Muscle of leg (tissue), 11 donors: ENCODE measurements around the gene ARHGEF2. TPM values are rescaled to one million over a fixed set of nuclear protein-coding genes. Genes with fewer than 3 reads are reported as not detected.

ENCODE experiments used
- DNase-seq: peaks from one replicate; pipeline ENCODE4 v3.0.0; 2013
- H3K27ac ChIP-seq: one replicate; pipeline ENCODE4 v1.5.1; 2013; ENCODE audit warnings: mild to moderate bottlenecking, low read length, control low read depth
- H3K27me3 ChIP-seq: one replicate; pipeline ENCODE4 v1.6.1; 2013; ENCODE audit warnings: low read length; ENCODE audit not compliant: control insufficient read depth, insufficient read depth
- H3K36me3 ChIP-seq: one replicate; pipeline ENCODE4 v1.6.1; 2013; ENCODE audit warnings: low read length; ENCODE audit not compliant: control insufficient read depth, insufficient read depth
- H3K4me1 ChIP-seq: one replicate; pipeline ENCODE4 v1.6.1; 2013; ENCODE audit warnings: low read length; ENCODE audit not compliant: control insufficient read depth, insufficient read depth
- H3K4me3 ChIP-seq: one replicate; pipeline ENCODE4 v1.5.1; 2013; ENCODE audit warnings: low read length, control low read depth
- H3K9me3 ChIP-seq: replicated peaks from 2 replicates; pipeline ENCODE4 v1.6.1; 2013; ENCODE audit warnings: low read depth, low read length; ENCODE audit not compliant: control insufficient read depth
- WGBS: methylation state at CpG from one replicate; pipeline ENCODE4 v1.1.5; 2013; ENCODE audit warnings: missing lambda C conversion rate; ENCODE audit not compliant: insufficient coverage; 5-methylcytosine and 5-hydroxymethylcytosine counted together
- polyA plus RNA-seq, 8 donors: library from polyadenylated mRNA; unstranded; fragments of 120-200 nt; gene quantifications; one replicate each; pipeline versions ENCODE4 v1.2.1 to v1.2.3, GENCODE V29; 2013; ENCODE audit warnings: inconsistent platforms in 1 of 8, low replicate concordance in 1 of 8; ENCODE audit not compliant: insufficient read length in 8 of 8, insufficient read depth in 1 of 8
- total RNA-seq: library from RNA; stranded (reverse); fragments of 120-200 nt; gene quantifications from one replicate; pipeline ENCODE4 v1.2.4, GENCODE V29; 2013

ARHGEF2 gene
- total and polyA plus RNA-seq, 9 donors, result 100 to 153 (median 139) TPM

- WGBS, result no CpG with 5 or more reads among the region's 4 CpGs
- Histone ChIP-seq H3K9me3 (no peaks in the 10 kb centered on the region), H3K4me1 (no peaks in the 10 kb centered on the region), H3K36me3 (peaks cover 81% of the 10 kb centered on the region), H3K27me3 (no peaks in the 10 kb centered on the region), H3K27ac (no peak overlapping the region), H3K4me3 (no peak overlapping the region)
- DNase-seq, result no peak
Measured at GRCh38 chr1:156012051-156012817, 33.9 kb upstream of the ARHGEF2 start.

- Histone ChIP-seq H3K4me3 (no peak overlapping the region), H3K4me1 (peaks cover 5% of the 10 kb centered on the region), H3K27me3 (no peaks in the 10 kb centered on the region), H3K36me3 (peaks cover 63% of the 10 kb centered on the region), H3K9me3 (no peaks in the 10 kb centered on the region), H3K27ac (no peak overlapping the region)
- WGBS, result 69% methylated on average over 2 of the region's 3 CpGs
- no peak for DNase-seq
Measured at GRCh38 chr1:156009404-156009803, 31.1 kb upstream of the ARHGEF2 start.

- Histone ChIP-seq H3K36me3 (peaks cover 41% of the 10 kb centered on the region), H3K4me1 (peaks cover 10% of the 10 kb centered on the region), H3K27me3 (no peaks in the 10 kb centered on the region), H3K9me3 (no peaks in the 10 kb centered on the region), H3K4me3 (no peak overlapping the region), H3K27ac (no peak overlapping the region)
- 41% methylated on average over 4 of the region's 7 CpGs for WGBS
- no peak for DNase-seq
Measured at GRCh38 chr1:156006666-156007376, 28.5 kb upstream of the ARHGEF2 start.

GRCh38 chr1:156004843-156005584 lies 26.7 kb upstream of the ARHGEF2 start:
- WGBS, result no CpG with 5 or more reads among the region's 4 CpGs
- no peak overlapping the region for H3K4me3 ChIP-seq
- H3K27me3 ChIP-seq, result no peaks in the 10 kb centered on the region
- peak; percentile 35 for DNase-seq
- H3K4me1 ChIP-seq, result peaks cover 10% of the 10 kb centered on the region
- no peaks in the 10 kb centered on the region for H3K9me3 ChIP-seq
- peaks cover 24% of the 10 kb centered on the region for H3K36me3 ChIP-seq
- H3K27ac ChIP-seq, result no peak overlapping the region

GRCh38 chr1:156003923-156004188 lies 25.5 kb upstream of the ARHGEF2 start:
- DNase-seq, result no peak
- no peak overlapping the region for H3K4me3 ChIP-seq
- H3K27ac ChIP-seq, result no peak overlapping the region
- WGBS, result no CpG with 5 or more reads among the region's 2 CpGs
- peaks cover 14% of the 10 kb centered on the region for H3K36me3 ChIP-seq
- H3K27me3 ChIP-seq, result no peaks in the 10 kb centered on the region
- H3K4me1 ChIP-seq, result peaks cover 10% of the 10 kb centered on the region
- H3K9me3 ChIP-seq, result no peaks in the 10 kb centered on the region

- Histone ChIP-seq H3K27me3 (no peaks in the 10 kb centered on the region), H3K9me3 (no peaks in the 10 kb centered on the region), H3K36me3 (peaks cover 7% of the 10 kb centered on the region), H3K4me3 (no peak overlapping the region), H3K4me1 (peaks cover 10% of the 10 kb centered on the region), H3K27ac (no peak overlapping the region)
- no peak for DNase-seq
- 43% methylated on average over 1 of the region's 3 CpGs for WGBS
Measured at GRCh38 chr1:156002188-156002911, 24.0 kb upstream of the ARHGEF2 start.

- Histone ChIP-seq H3K4me3 (no peak overlapping the region), H3K4me1 (peaks cover 10% of the 10 kb centered on the region), H3K9me3 (no peaks in the 10 kb centered on the region), H3K27me3 (no peaks in the 10 kb centered on the region), H3K36me3 (peaks cover under 1% of the 10 kb centered on the region), H3K27ac (no peak overlapping the region)
- 57% methylated on average over 1 of the region's 4 CpGs for WGBS
- DNase-seq, result peak; percentile 18
Measured at GRCh38 chr1:156001662-156002171, 23.4 kb upstream of the ARHGEF2 start.

- 41% methylated on average over 6 of the region's 10 CpGs for WGBS
- peak; percentile 9 for DNase-seq
- Histone ChIP-seq H3K4me3 (no peak overlapping the region), H3K9me3 (no peaks in the 10 kb centered on the region), H3K27ac (no peak overlapping the region), H3K4me1 (peaks cover 9% of the 10 kb centered on the region), H3K36me3 (no peaks in the 10 kb centered on the region), H3K27me3 (no peaks in the 10 kb centered on the region)
Measured at GRCh38 chr1:156001021-156001661, 22.8 kb upstream of the ARHGEF2 start.

GRCh38 chr1:155999964-156000363 lies 21.6 kb upstream of the ARHGEF2 start:
- no peaks in the 10 kb centered on the region for H3K36me3 ChIP-seq
- no CpG with 5 or more reads among the region's 1 CpG for WGBS
- H3K9me3 ChIP-seq, result no peaks in the 10 kb centered on the region
- H3K27me3 ChIP-seq, result no peaks in the 10 kb centered on the region
- H3K27ac ChIP-seq, result no peak overlapping the region
- H3K4me3 ChIP-seq, result no peak overlapping the region
- no peak for DNase-seq
- H3K4me1 ChIP-seq, result peaks cover 8% of the 10 kb centered on the region
